GM12878 (cell line): ENCODE data around the gene MXI1. TPM values are rescaled to one million over a fixed set of nuclear protein-coding genes. Genes with fewer than 3 reads are reported as not detected.
"Not testable (repeated sequence)": the region's sequence is repeated elsewhere in the genome, so short reads cannot be mapped to it uniquely, and the experiment has no call there.

ENCODE experiments used
- ATAC-seq: fragments of 200-7000 bp; cut with Tn5 transposase; 3 replicates; pipeline ENCODE4 v1.9.1; 2020; ENCODE audit warnings: mild to moderate bottlenecking, moderate library complexity
- BruUV-seq: library from RNA; stranded (reverse); fragments of 400-500 nt; replicated peaks from 2 replicates; lab custom pipeline; 2021; lab: Mats Ljungman, UMichigan
- CTCF ChIA-PET: fragments of 300-600 bp; sonication (Branson Sonifier 250); formaldehyde crosslinking; extraction: SDS; loops from one replicate; lab custom pipeline; 2021; ENCODE audit warnings: inconsistent platforms; lab: Yijun Ruan, JAX
- POLR2A ChIA-PET: fragments of 350-600 bp; formaldehyde crosslinking; extraction: SDS; loops from one replicate; lab custom pipeline; 2021; ENCODE audit warnings: inconsistent platforms; lab: Charles Lee
- RAD21 ChIA-PET: fragments of 300-600 bp; sonication (Branson Sonifier 250); formaldehyde crosslinking; loops from one replicate; lab custom pipeline; 2023; ENCODE audit warnings: antibody characterized with exemption; ENCODE audit not compliant: unreplicated experiment; lab: Charles Lee
- SMC1A ChIA-PET: fragments of 300-600 bp; sonication (Branson Sonifier 250); formaldehyde crosslinking; loops from one replicate; lab custom pipeline; 2023; ENCODE audit not compliant: unreplicated experiment, uncharacterized antibody; lab: Charles Lee
- DNase-seq: peaks from one replicate; pipeline ENCODE4 v3.0.0-alpha.2; 2011; ENCODE audit warnings: low read depth, low spot score
- FAIRE-seq: peaks from 3 replicates; lab custom pipeline; 2011; peaks lifted over from hg19 to GRCh38; lab: Jason Lieb, UNC
- H2AFZ ChIP-seq: 2 replicates; pipeline ENCODE4 v1.6.0; 2011; ENCODE audit warnings: low read depth, low read length, control low read depth; ENCODE audit not compliant: control insufficient read depth
- H3K27ac ChIP-seq: 2 replicates; pipeline ENCODE4 v1.5.1; 2011; ENCODE audit warnings: control low read depth; ENCODE audit not compliant: control insufficient read depth, insufficient read depth
- H3K27me3 ChIP-seq, 2 experiments: replicated peaks in 1 of 2; 2 replicates each; pipeline versions ENCODE4 v1.6.0 to v1.6.1; 2011; ENCODE audit warnings: low read length in 1 of 2; ENCODE audit not compliant: control insufficient read depth in 2 of 2, insufficient read depth in 2 of 2
- H3K36me3 ChIP-seq, 2 experiments: 2 replicates each; pipeline ENCODE4 v1.5.1; 2011; ENCODE audit warnings: low read length in 1 of 2; ENCODE audit not compliant: control insufficient read depth in 2 of 2, insufficient read depth in 2 of 2
- H3K4me1 ChIP-seq: 2 replicates; pipeline ENCODE4 v1.6.1; 2011; ENCODE audit warnings: mild to moderate bottlenecking, low read length, moderate library complexity, mixed read lengths; ENCODE audit not compliant: control insufficient read depth, insufficient read depth
- H3K4me2 ChIP-seq: 2 replicates; pipeline ENCODE4 v1.6.0; 2011; ENCODE audit warnings: control low read depth; ENCODE audit not compliant: control insufficient read depth, insufficient read depth
- H3K4me3 ChIP-seq: fragments of 200-600 bp; sonication (generic); 2 replicates; pipeline ENCODE4 v1.5.1; 2016
- H3K79me2 ChIP-seq: 2 replicates; pipeline ENCODE4 v1.6.0; 2011; ENCODE audit warnings: low read length; ENCODE audit not compliant: control insufficient read depth, insufficient read depth
- H3K9ac ChIP-seq: 2 replicates; pipeline ENCODE4 v1.8.0; 2011; ENCODE audit warnings: low read length, control low read depth, mixed read lengths; ENCODE audit not compliant: control insufficient read depth, insufficient read depth
- H3K9me3 ChIP-seq: replicated peaks from 3 replicates; pipeline ENCODE4 v1.5.1; 2011; ENCODE audit warnings: mild to moderate bottlenecking, low read length; ENCODE audit not compliant: control insufficient read depth, insufficient read depth
- H4K20me1 ChIP-seq: 2 replicates; pipeline ENCODE4 v1.6.0; 2011; ENCODE audit not compliant: control insufficient read depth, insufficient read depth
- ATF2 ChIP-seq: IDR thresholded peaks from 2 replicates; pipeline ENCODE4 v1.6.1; 2012; ENCODE audit warnings: low read length, inconsistent platforms
- ATF7 ChIP-seq: fragments of 450-650 bp; IDR thresholded peaks from 2 replicates; pipeline ENCODE4 v1.6.1; 2016; ENCODE audit warnings: low read depth, mild to moderate bottlenecking
- BCL11A ChIP-seq: IDR thresholded peaks from 2 replicates; pipeline ENCODE4 v1.6.1; 2011; ENCODE audit warnings: low read depth, low read length
- BHLHE40 ChIP-seq, 2 experiments: fragments of 450-650 bp in 1 of 2; IDR thresholded peaks; 2 replicates each; pipeline ENCODE4 v1.6.1; 2011 to 2017; ENCODE audit warnings: low read depth in 2 of 2, borderline replicate concordance in 1 of 2, improper control_type of control experiment in 1 of 2, low read length in 1 of 2, mild to moderate bottlenecking in 1 of 2
- CEBPB ChIP-seq, 2 experiments: fragments of 150-350 bp in 1 of 2; IDR thresholded peaks; 2 replicates each; pipeline ENCODE4 v1.6.1; 2012 to 2014; ENCODE audit warnings: low read depth in 2 of 2, low read length in 2 of 2, borderline replicate concordance in 1 of 2, inconsistent platforms in 1 of 2
- DPF2 ChIP-seq: fragments of 450-650 bp; IDR thresholded peaks from 2 replicates; pipeline ENCODE4 v1.6.1; 2017; ENCODE audit warnings: mild to moderate bottlenecking
- MEF2B ChIP-seq: fragments of 450-650 bp; IDR thresholded peaks from 2 replicates; pipeline ENCODE4 v1.6.1; 2018; ENCODE audit warnings: mild to moderate bottlenecking, moderate library complexity; ENCODE audit not compliant: partially characterized antibody, poor library complexity, severe bottlenecking
- NFIC ChIP-seq: IDR thresholded peaks from 2 replicates; pipeline ENCODE4 v1.6.1; 2012; ENCODE audit warnings: low read depth, mild to moderate bottlenecking, inconsistent platforms, low read length, moderate library complexity
- NFYB ChIP-seq: IDR thresholded peaks from 2 replicates; pipeline ENCODE4 v1.6.1; 2011; ENCODE audit warnings: low read depth, mild to moderate bottlenecking, low read length, improper control_type of control experiment, moderate library complexity; ENCODE audit not compliant: insufficient read depth
- RUNX3 ChIP-seq: IDR thresholded peaks from 2 replicates; pipeline ENCODE4 v1.6.1; 2012; ENCODE audit warnings: low read length, inconsistent platforms
- SIX5 ChIP-seq: IDR thresholded peaks from 2 replicates; pipeline ENCODE4 v1.6.1; 2011; ENCODE audit warnings: mild to moderate bottlenecking, low read depth, low read length, moderate library complexity; ENCODE audit not compliant: severe bottlenecking
- TCF7 ChIP-seq: IDR thresholded peaks from 2 replicates; pipeline ENCODE4 v1.6.1; 2014; ENCODE audit warnings: antibody characterized with exemption, borderline replicate concordance
- YY1 ChIP-seq: IDR thresholded peaks from 2 replicates; pipeline ENCODE4 v1.6.1; 2011; ENCODE audit warnings: low read depth, mild to moderate bottlenecking, low read length
- WGBS: methylation state at CpG from one replicate; pipeline ENCODE4 v1.1.6; 2016; ENCODE audit warnings: low lambda C conversion rate; ENCODE audit not compliant: insufficient replicate concordance, insufficient coverage; ENCODE audit errors: missing lambda C conversion rate; 5-methylcytosine and 5-hydroxymethylcytosine counted together
- in situ Hi-C: fragments of 300-500 bp; cut with MboI; formaldehyde crosslinking; loops from 9 replicates; pipeline ENCODE4 v1.14.3; 2018; ENCODE audit warnings: mixed read lengths
- intact Hi-C: fragments of 100-400 bp; cut with micrococcal nuclease; formaldehyde crosslinking; loops from one replicate; pipeline ENCODE4 v1.14.2; 2022; ENCODE audit not compliant: unreplicated experiment
- polyA plus RNA-seq, 11 experiments: library from polyadenylated mRNA; depleted of rRNA in 4 of 11; unstranded in 6 of 11; stranded (reverse) in 5 of 11; fragments of >200 nt; fragmentation: Nextera tagmentation in 4 of 11; fragmentation: Illumina TruSeq in 1 of 11; extraction: Ambion mirVana in 4 of 11; extraction: Trizol in 1 of 11; gene quantifications; 1 replicate in 1 of 11; 2 replicates in 10 of 11; pipeline versions ENCODE4 v1.2.1 to v1.2.3, GENCODE V29; 2011 to 2016; ENCODE audit warnings: inconsistent platforms in 2 of 11, missing spikeins in 2 of 11, low read depth in 1 of 11
- total RNA-seq, 4 experiments: library from RNA; depleted of rRNA in 3 of 4; stranded (reverse); fragments of >200 nt in 3 of 4; fragmentation: Illumina TruSeq in 1 of 4; extraction: Trizol in 1 of 4; gene quantifications; 2 replicates each; pipeline versions ENCODE4 v1.2.1 to v1.2.3, GENCODE V29; 2013 to 2021

Gene MXI1
- total and polyA plus RNA-seq, 10 of the 15 experiments (the other 5 are each of a cell fraction or from before 2014, with no cell fraction given): 0.23 to 8.0 (median 0.41) TPM

GRCh38 chr10:110244550-110244949 lies 37.1 kb downstream of the MXI1 start (continued):
- no peak for TF ChIP-seq CEBPB (IDR thresholded peaks at IDR 0.05; ENCODE audit: borderline replicate concordance in 1 of 2, low read depth in 2 of 2, low read length in 2 of 2)
- no peak for TF ChIP-seq YY1
- no peak for TF ChIP-seq NFYB
- no peak for TF ChIP-seq SIX5

DNA sequence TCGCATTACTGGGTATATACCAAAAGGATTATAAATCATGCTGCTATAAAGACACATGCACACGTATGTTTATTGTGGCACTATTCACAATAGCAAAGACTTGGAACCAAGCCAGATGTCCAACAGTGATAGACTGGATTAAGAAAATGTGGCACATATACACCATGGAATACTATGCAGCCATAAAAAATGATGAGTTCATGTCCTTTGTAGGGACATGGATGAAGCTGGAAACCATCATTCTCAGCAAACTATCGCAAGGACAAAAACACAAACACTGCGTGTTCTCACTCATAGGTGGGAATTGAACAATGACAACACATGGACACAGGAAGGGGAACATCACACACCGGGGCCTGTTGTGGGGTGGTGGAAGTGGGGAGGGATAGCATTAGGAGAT lies 40.4 kb downstream of the MXI1 start:
- intact Hi-C loops, H3K79me2 ChIP-seq, H2AFZ ChIP-seq, POLR2A ChIA-PET, CTCF ChIA-PET, H3K36me3 ChIP-seq, ATAC-seq, H4K20me1 ChIP-seq, H3K4me3 ChIP-seq, in situ Hi-C loops, DNase-seq, BruUV-seq, H3K4me2 ChIP-seq, H3K27me3 ChIP-seq, H3K9me3 ChIP-seq, H3K9ac ChIP-seq, H3K27ac ChIP-seq, FAIRE-seq, RAD21 ChIA-PET: not testable (repeated sequence)
- SMC1A ChIA-PET: interaction anchor here (1.0 to 2.6 kb wide), 2 partner anchors 13 to 31 kb away, joined by 3 to 7 read pairs; no protein-coding TSS in a partner anchor
- 89% methylated on average over 5 of the region's 5 CpGs for WGBS
- H3K4me1 ChIP-seq: peaks cover 19% of the 10 kb centered on the region

GRCh38 chr10:110249489-110249888 lies 42.1 kb downstream of the MXI1 start:
- in situ Hi-C loops, H2AFZ ChIP-seq, H3K36me3 ChIP-seq, H3K27me3 ChIP-seq, H3K27ac ChIP-seq, DNase-seq, H4K20me1 ChIP-seq, H3K4me3 ChIP-seq, BruUV-seq, H3K79me2 ChIP-seq, H3K9ac ChIP-seq, H3K9me3 ChIP-seq, intact Hi-C loops, POLR2A ChIA-PET: not testable (repeated sequence)
- H3K4me2 ChIP-seq: peak overlapping the region; percentile 38
- H3K4me1 ChIP-seq: peaks cover 19% of the 10 kb centered on the region
- peak; percentile 76 for ATAC-seq
- ChIA-PET RAD21 (interaction anchor here (1.2 to 1.4 kb wide), 2 partner anchors 9 to 24 kb away, joined by 3 to 6 read pairs; no protein-coding TSS in a partner anchor), CTCF (interaction anchor here (1.0 to 1.3 kb wide), 4 partner anchors 10 to 30 kb away, joined by 3 to 4 read pairs (median 3); no protein-coding TSS in a partner anchor), SMC1A (interaction anchor here (0.9 to 2.6 kb wide), 3 partner anchors 30 to 139 kb away, joined by 3 to 7 read pairs (median 5); no protein-coding TSS in a partner anchor)
- peak; percentile 95 for FAIRE-seq
- no CpG with 5 or more reads among the region's 1 CpG for WGBS
- TF ChIP-seq RUNX3: peak; percentile 88
- TF ChIP-seq NFIC: peak; percentile 95
- peak; percentile 51; the same call in 1 of the 2 replicates for TF ChIP-seq DPF2
- TF ChIP-seq ATF2: peak; percentile 90
- TF ChIP-seq BCL11A: peak; percentile 55; the same call in 1 of the 2 replicates
- peak; percentile 13 to 37; a peak in 1 of 4 replicates for TF ChIP-seq BHLHE40 (IDR thresholded peaks at IDR 0.05; ENCODE audit: borderline replicate concordance in 1 of 2, low read depth in 2 of 2, low read length in 1 of 2)
- TF ChIP-seq ATF7: peak; percentile 90
- peak; percentile 52 for TF ChIP-seq MEF2B
- peak; percentile 43; the same call in 1 of the 2 replicates for TF ChIP-seq TCF7
